WTC11 (cell line): ENCODE data around the gene THY1. TPM values are rescaled to one million over a fixed set of nuclear protein-coding genes. Genes with fewer than 3 reads are reported as not detected.

Experiments
- ATAC-seq: fragments of 200-7000 bp; cut with Tn5 transposase; 2 replicates; pipeline ENCODE4 v1.10.0; 2021; ENCODE audit warnings: mild to moderate bottlenecking, moderate library complexity
- CTCF ChIA-PET: fragments of 300-600 bp; sonication (Branson Sonifier 250); formaldehyde crosslinking; loops from one replicate; lab custom pipeline; 2021; ENCODE audit warnings: antibody characterized with exemption; lab: Charles Lee
- POLR2A ChIA-PET: fragments of 350-600 bp; sonication (Branson Sonifier 250); formaldehyde crosslinking; loops from one replicate; lab custom pipeline; 2021; ENCODE audit warnings: antibody characterized with exemption; lab: Charles Lee
- DNase-seq: peaks from one replicate; pipeline ENCODE4 v3.0.0; 2021; ENCODE audit warnings: low spot score
- H3K27ac Mint-ChIP-seq: 2 replicates; pipeline ENCODE4 v1.8.0; 2021; ENCODE audit warnings: mixed read lengths
- H3K27me3 Mint-ChIP-seq: 2 replicates; pipeline ENCODE4 v1.8.0; 2021; ENCODE audit warnings: low read depth, mild to moderate bottlenecking, moderate library complexity, mixed read lengths
- H3K36me3 Mint-ChIP-seq: 2 replicates; pipeline ENCODE4 v1.8.0; 2021; ENCODE audit warnings: mixed read lengths
- H3K4me1 Mint-ChIP-seq: 2 replicates; pipeline ENCODE4 v1.8.0; 2022; ENCODE audit warnings: mixed read lengths
- H3K4me3 Mint-ChIP-seq: 2 replicates; pipeline ENCODE4 v1.8.0; 2021; ENCODE audit warnings: mild to moderate bottlenecking, moderate library complexity, mixed read lengths
- H3K9me3 Mint-ChIP-seq: 2 replicates; pipeline ENCODE4 v1.8.0; 2021; ENCODE audit warnings: mixed read lengths
- ATF1 ChIP-seq: sonication (generic); formaldehyde crosslinking; IDR thresholded peaks from 2 replicates; pipeline ENCODE4 v1.8.1; 2023; ENCODE audit warnings: mild to moderate bottlenecking, moderate library complexity, missing genetic modification reagents
- CREB1 ChIP-seq: sonication (generic); formaldehyde crosslinking; IDR thresholded peaks from 2 replicates; pipeline ENCODE4 v1.8.0; 2023; ENCODE audit warnings: mild to moderate bottlenecking, missing genetic modification reagents
- E2F4 ChIP-seq: sonication (generic); formaldehyde crosslinking; IDR thresholded peaks from 2 replicates; pipeline ENCODE4 v1.8.1; 2022; ENCODE audit warnings: low read depth, mild to moderate bottlenecking, moderate library complexity, missing genetic modification reagents, borderline replicate concordance
- KAT7 ChIP-seq: sonication (generic); formaldehyde crosslinking; IDR thresholded peaks from 2 replicates; pipeline ENCODE4 v1.8.1; 2023; ENCODE audit warnings: missing genetic modification reagents, mild to moderate bottlenecking, borderline replicate concordance
- NFYB ChIP-seq: sonication (generic); formaldehyde crosslinking; conservative IDR thresholded peaks from 2 replicates; pipeline ENCODE4 v1.8.0; 2022; ENCODE audit warnings: low read depth, missing genetic modification reagents
- ZNF138 ChIP-seq: sonication (generic); formaldehyde crosslinking; conservative IDR thresholded peaks from 2 replicates; pipeline ENCODE4 v1.8.1; 2022; ENCODE audit warnings: mild to moderate bottlenecking, moderate library complexity, missing genetic modification reagents
- ZNF219 ChIP-seq: sonication (generic); formaldehyde crosslinking; IDR thresholded peaks from 2 replicates; pipeline ENCODE4 v1.8.0; 2023; ENCODE audit warnings: missing genetic modification reagents, mild to moderate bottlenecking, borderline replicate concordance
- total RNA-seq: library from RNA; stranded (reverse); gene quantifications from 3 replicates; pipeline ENCODE4 v1.2.3, GENCODE V29; 2021
- TF ChIP-seq, protein P1 (sequence below): sonication (generic); formaldehyde crosslinking; conservative IDR thresholded peaks from 2 replicates; pipeline ENCODE4 v1.8.1; 2023; ENCODE audit warnings: mild to moderate bottlenecking, low read depth, missing genetic modification reagents, moderate library complexity
- TF ChIP-seq, protein P2 (sequence below): fragments of 250-450 bp; sonication (Bioruptor Pico); IDR thresholded peaks from 2 replicates; pipeline ENCODE4 v1.9.0; 2021; ENCODE audit warnings: moderate library complexity, mild to moderate bottlenecking, inconsistent platforms, borderline replicate concordance

The THY1 gene
- total RNA-seq, 1 experiment from 2014 or later: 325 TPM

- Mint-ChIP-seq H3K4me1 (peaks cover 69% of the 10 kb centered on the region), H3K27ac (no peak overlapping the region), H3K36me3 (no peaks in the 10 kb centered on the region), H3K4me3 (no peak overlapping the region), H3K9me3 (no peaks in the 10 kb centered on the region), H3K27me3 (peaks cover 20% of the 10 kb centered on the region)
- ATAC-seq (no peak), DNase-seq (no peak)
- ChIA-PET CTCF (interaction anchor here (0.5 to 12.9 kb wide), 10 partner anchors 12 to 341 kb away, joined by 3 to 262 read pairs (median 62); partner anchors contain the start of genes C1QTNF5, MCAM and MFRP), POLR2A (interaction anchor here (0.9 to 1.0 kb wide), 2 partner anchors 10 to 39 kb away, joined by 3 read pairs; no protein-coding TSS in a partner anchor)
- no peak for TF ChIP-seq KAT7 (CRISPR knock-in tag)
- TF ChIP-seq, all 79 proteins: peak for 0
These were observed 45.7 kb downstream of the THY1 start for GRCh38 chr11:119377112-119377901.

- H3K9me3 Mint-ChIP-seq: no peaks in the 10 kb centered on the region
- H3K4me1 Mint-ChIP-seq: peaks cover 74% of the 10 kb centered on the region
- peak overlapping the region; percentile 69 for H3K27ac Mint-ChIP-seq
- H3K27me3 Mint-ChIP-seq: peaks cover 18% of the 10 kb centered on the region
- DNase-seq: no peak
- ChIA-PET CTCF (interaction anchor here (0.9 to 12.9 kb wide), 13 partner anchors 9 to 257 kb away, joined by 3 to 262 read pairs (median 20); partner anchors contain the start of genes C1QTNF5, MCAM and MFRP), POLR2A (interaction anchor here (0.9 to 1.0 kb wide), 2 partner anchors 9 to 35 kb away, joined by 3 read pairs; partner anchors contain the start of gene C1QTNF5)
- H3K36me3 Mint-ChIP-seq: no peaks in the 10 kb centered on the region
- no peak for ATAC-seq
- no peak overlapping the region for H3K4me3 Mint-ChIP-seq
- TF ChIP-seq CREB1 (CRISPR knock-in tag): no peak
- TF ChIP-seq, protein P1, sequence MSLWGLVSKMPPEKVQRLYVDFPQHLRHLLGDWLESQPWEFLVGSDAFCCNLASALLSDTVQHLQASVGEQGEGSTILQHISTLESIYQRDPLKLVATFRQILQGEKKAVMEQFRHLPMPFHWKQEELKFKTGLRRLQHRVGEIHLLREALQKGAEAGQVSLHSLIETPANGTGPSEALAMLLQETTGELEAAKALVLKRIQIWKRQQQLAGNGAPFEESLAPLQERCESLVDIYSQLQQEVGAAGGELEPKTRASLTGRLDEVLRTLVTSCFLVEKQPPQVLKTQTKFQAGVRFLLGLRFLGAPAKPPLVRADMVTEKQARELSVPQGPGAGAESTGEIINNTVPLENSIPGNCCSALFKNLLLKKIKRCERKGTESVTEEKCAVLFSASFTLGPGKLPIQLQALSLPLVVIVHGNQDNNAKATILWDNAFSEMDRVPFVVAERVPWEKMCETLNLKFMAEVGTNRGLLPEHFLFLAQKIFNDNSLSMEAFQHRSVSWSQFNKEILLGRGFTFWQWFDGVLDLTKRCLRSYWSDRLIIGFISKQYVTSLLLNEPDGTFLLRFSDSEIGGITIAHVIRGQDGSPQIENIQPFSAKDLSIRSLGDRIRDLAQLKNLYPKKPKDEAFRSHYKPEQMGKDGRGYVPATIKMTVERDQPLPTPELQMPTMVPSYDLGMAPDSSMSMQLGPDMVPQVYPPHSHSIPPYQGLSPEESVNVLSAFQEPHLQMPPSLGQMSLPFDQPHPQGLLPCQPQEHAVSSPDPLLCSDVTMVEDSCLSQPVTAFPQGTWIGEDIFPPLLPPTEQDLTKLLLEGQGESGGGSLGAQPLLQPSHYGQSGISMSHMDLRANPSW (CRISPR knock-in tag): no peak
These were observed 46.6 kb downstream of the THY1 start for GRCh38 chr11:119376197-119376847.

- no peak overlapping the region for H3K27ac Mint-ChIP-seq
- H3K36me3 Mint-ChIP-seq: no peaks in the 10 kb centered on the region
- TF ChIP-seq ZNF138 (no peak), E2F4 (no peak), ATF1 (no peak), ZNF219 (no peak), NFYB (CRISPR knock-in tag) (0 out of 2 replicates have a peak, but pooled peaks have one; percentile 20)
- TF ChIP-seq, protein P2, sequence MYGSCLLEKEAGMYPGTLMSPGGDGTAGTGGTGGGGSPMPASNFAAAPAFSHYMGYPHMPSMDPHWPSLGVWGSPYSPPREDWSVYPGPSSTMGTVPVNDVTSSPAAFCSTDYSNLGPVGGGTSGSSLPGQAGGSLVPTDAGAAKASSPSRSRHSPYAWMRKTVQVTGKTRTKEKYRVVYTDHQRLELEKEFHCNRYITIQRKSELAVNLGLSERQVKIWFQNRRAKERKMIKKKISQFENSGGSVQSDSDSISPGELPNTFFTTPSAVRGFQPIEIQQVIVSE (CRISPR knock-in tag): no peak
- TF ChIP-seq, all 79 proteins: peak for 1
- Mint-ChIP-seq H3K27me3 (peaks cover 11% of the 10 kb centered on the region), H3K4me3 (no peak overlapping the region), H3K9me3 (no peaks in the 10 kb centered on the region), H3K4me1 (peaks cover 74% of the 10 kb centered on the region)
- ATAC-seq (peak; percentile 31), DNase-seq (no peak)
- ChIA-PET CTCF (interaction anchor here (0.7 to 12.9 kb wide), 19 partner anchors 8 to 346 kb away, joined by 3 to 262 read pairs (median 6); partner anchors contain the start of genes C1QTNF5, MCAM and MFRP), POLR2A (interaction anchor here (1.0 to 1.2 kb wide), 2 partner anchors 13 to 34 kb away, joined by 3 read pairs; partner anchors contain the start of gene C1QTNF5)
These were observed 47.4 kb downstream of the THY1 start for GRCh38 chr11:119375337-119376196.
